GM12878 (cell line): ENCODE results near the gene TMEM176A. TPM values are rescaled to one million over a fixed set of nuclear protein-coding genes. Genes with fewer than 3 reads are reported as not detected.

Source experiments
- ATAC-seq: fragments of 200-7000 bp; cut with Tn5 transposase; 3 replicates; pipeline ENCODE4 v1.9.1; 2020; ENCODE audit warnings: mild to moderate bottlenecking, moderate library complexity
- BruUV-seq: library from RNA; stranded (reverse); fragments of 400-500 nt; replicated peaks from 2 replicates; lab custom pipeline; 2021; lab: Mats Ljungman, UMichigan
- CTCF ChIA-PET: fragments of 300-600 bp; sonication (Branson Sonifier 250); formaldehyde crosslinking; extraction: SDS; loops from one replicate; lab custom pipeline; 2021; ENCODE audit warnings: inconsistent platforms; lab: Yijun Ruan, JAX
- POLR2A ChIA-PET: fragments of 350-600 bp; formaldehyde crosslinking; extraction: SDS; loops from one replicate; lab custom pipeline; 2021; ENCODE audit warnings: inconsistent platforms; lab: Charles Lee
- RAD21 ChIA-PET: fragments of 300-600 bp; sonication (Branson Sonifier 250); formaldehyde crosslinking; loops from one replicate; lab custom pipeline; 2023; ENCODE audit warnings: antibody characterized with exemption; ENCODE audit not compliant: unreplicated experiment; lab: Charles Lee
- SMC1A ChIA-PET: fragments of 300-600 bp; sonication (Branson Sonifier 250); formaldehyde crosslinking; loops from one replicate; lab custom pipeline; 2023; ENCODE audit not compliant: unreplicated experiment, uncharacterized antibody; lab: Charles Lee
- DNase-seq: peaks from one replicate; pipeline ENCODE4 v3.0.0-alpha.2; 2011; ENCODE audit warnings: low read depth, low spot score
- FAIRE-seq: peaks from 3 replicates; lab custom pipeline; 2011; peaks lifted over from hg19 to GRCh38; lab: Jason Lieb, UNC
- H2AFZ ChIP-seq: 2 replicates; pipeline ENCODE4 v1.6.0; 2011; ENCODE audit warnings: low read depth, low read length, control low read depth; ENCODE audit not compliant: control insufficient read depth
- H3K27ac ChIP-seq: 2 replicates; pipeline ENCODE4 v1.5.1; 2011; ENCODE audit warnings: control low read depth; ENCODE audit not compliant: control insufficient read depth, insufficient read depth
- H3K27me3 ChIP-seq, 2 experiments: replicated peaks in 1 of 2; 2 replicates each; pipeline versions ENCODE4 v1.6.0 to v1.6.1; 2011; ENCODE audit warnings: low read length in 1 of 2; ENCODE audit not compliant: control insufficient read depth in 2 of 2, insufficient read depth in 2 of 2
- H3K36me3 ChIP-seq, 2 experiments: 2 replicates each; pipeline ENCODE4 v1.5.1; 2011; ENCODE audit warnings: low read length in 1 of 2; ENCODE audit not compliant: control insufficient read depth in 2 of 2, insufficient read depth in 2 of 2
- H3K4me1 ChIP-seq: 2 replicates; pipeline ENCODE4 v1.6.1; 2011; ENCODE audit warnings: mild to moderate bottlenecking, low read length, moderate library complexity, mixed read lengths; ENCODE audit not compliant: control insufficient read depth, insufficient read depth
- H3K4me2 ChIP-seq: 2 replicates; pipeline ENCODE4 v1.6.0; 2011; ENCODE audit warnings: control low read depth; ENCODE audit not compliant: control insufficient read depth, insufficient read depth
- H3K4me3 ChIP-seq: fragments of 200-600 bp; sonication (generic); 2 replicates; pipeline ENCODE4 v1.5.1; 2016
- H3K79me2 ChIP-seq: 2 replicates; pipeline ENCODE4 v1.6.0; 2011; ENCODE audit warnings: low read length; ENCODE audit not compliant: control insufficient read depth, insufficient read depth
- H3K9ac ChIP-seq: 2 replicates; pipeline ENCODE4 v1.8.0; 2011; ENCODE audit warnings: low read length, control low read depth, mixed read lengths; ENCODE audit not compliant: control insufficient read depth, insufficient read depth
- H3K9me3 ChIP-seq: replicated peaks from 3 replicates; pipeline ENCODE4 v1.5.1; 2011; ENCODE audit warnings: mild to moderate bottlenecking, low read length; ENCODE audit not compliant: control insufficient read depth, insufficient read depth
- H4K20me1 ChIP-seq: 2 replicates; pipeline ENCODE4 v1.6.0; 2011; ENCODE audit not compliant: control insufficient read depth, insufficient read depth
- ATF2 ChIP-seq: IDR thresholded peaks from 2 replicates; pipeline ENCODE4 v1.6.1; 2012; ENCODE audit warnings: low read length, inconsistent platforms
- BCL11A ChIP-seq: IDR thresholded peaks from 2 replicates; pipeline ENCODE4 v1.6.1; 2011; ENCODE audit warnings: low read depth, low read length
- CBFB ChIP-seq: IDR thresholded peaks from 2 replicates; pipeline ENCODE4 v1.6.1; 2016; ENCODE audit warnings: antibody characterized with exemption, low read depth
- CTCF ChIP-seq, 3 experiments: IDR thresholded peaks in 2 of 3; conservative IDR thresholded peaks in 1 of 3; 2 replicates each; pipeline ENCODE4 v1.5.1; 2011; ENCODE audit warnings: low read depth in 3 of 3, low read length in 3 of 3, mild to moderate bottlenecking in 3 of 3, control low read depth in 2 of 3, moderate library complexity in 2 of 3, inconsistent platforms in 1 of 3, mixed read lengths in 1 of 3; ENCODE audit not compliant: control insufficient read depth in 2 of 3, insufficient read depth in 1 of 3; ENCODE audit errors: extremely low read depth in 1 of 3
- FOXK2 ChIP-seq: fragments of 450-650 bp; IDR thresholded peaks from 2 replicates; pipeline ENCODE4 v1.6.1; 2017; ENCODE audit warnings: mild to moderate bottlenecking, moderate library complexity
- GATAD2B ChIP-seq: fragments of 450-650 bp; conservative IDR thresholded peaks from 2 replicates; pipeline ENCODE4 v1.6.1; 2017; ENCODE audit warnings: low read depth, mild to moderate bottlenecking, moderate library complexity
- HCFC1 ChIP-seq: fragments of 150-350 bp; IDR thresholded peaks from 2 replicates; pipeline ENCODE4 v1.6.1; 2014; ENCODE audit warnings: low read length
- KLF5 ChIP-seq: fragments of 450-650 bp; IDR thresholded peaks from 2 replicates; pipeline ENCODE4 v1.6.1; 2014; ENCODE audit warnings: mild to moderate bottlenecking; ENCODE audit not compliant: partially characterized antibody
- PAX8 ChIP-seq: fragments of 450-650 bp; IDR thresholded peaks from 2 replicates; pipeline ENCODE4 v1.6.1; 2017; ENCODE audit warnings: mild to moderate bottlenecking, moderate library complexity
- ZBTB4 ChIP-seq: fragments of 450-650 bp; formaldehyde crosslinking; IDR thresholded peaks from 2 replicates; pipeline ENCODE4 v1.4.0; 2022; ENCODE audit warnings: mild to moderate bottlenecking, moderate library complexity
- WGBS: methylation state at CpG from one replicate; pipeline ENCODE4 v1.1.6; 2016; ENCODE audit warnings: low lambda C conversion rate; ENCODE audit not compliant: insufficient replicate concordance, insufficient coverage; ENCODE audit errors: missing lambda C conversion rate; 5-methylcytosine and 5-hydroxymethylcytosine counted together
- in situ Hi-C: fragments of 300-500 bp; cut with MboI; formaldehyde crosslinking; loops from 9 replicates; pipeline ENCODE4 v1.14.3; 2018; ENCODE audit warnings: mixed read lengths
- intact Hi-C: fragments of 100-400 bp; cut with micrococcal nuclease; formaldehyde crosslinking; loops from one replicate; pipeline ENCODE4 v1.14.2; 2022; ENCODE audit not compliant: unreplicated experiment
- polyA plus RNA-seq, 11 experiments: library from polyadenylated mRNA; depleted of rRNA in 4 of 11; unstranded in 6 of 11; stranded (reverse) in 5 of 11; fragments of >200 nt; fragmentation: Nextera tagmentation in 4 of 11; fragmentation: Illumina TruSeq in 1 of 11; extraction: Ambion mirVana in 4 of 11; extraction: Trizol in 1 of 11; gene quantifications; 1 replicate in 1 of 11; 2 replicates in 10 of 11; pipeline versions ENCODE4 v1.2.1 to v1.2.3, GENCODE V29; 2011 to 2016; ENCODE audit warnings: inconsistent platforms in 2 of 11, missing spikeins in 2 of 11, low read depth in 1 of 11
- total RNA-seq, 4 experiments: library from RNA; depleted of rRNA in 3 of 4; stranded (reverse); fragments of >200 nt in 3 of 4; fragmentation: Illumina TruSeq in 1 of 4; extraction: Trizol in 1 of 4; gene quantifications; 2 replicates each; pipeline versions ENCODE4 v1.2.1 to v1.2.3, GENCODE V29; 2013 to 2021
- TF ChIP-seq, protein P1 (sequence below): fragments of 450-650 bp; IDR thresholded peaks from 2 replicates; pipeline ENCODE4 v1.6.1; 2016; ENCODE audit warnings: mild to moderate bottlenecking
- TF ChIP-seq, protein P2 (sequence below): IDR thresholded peaks from 2 replicates; pipeline ENCODE4 v1.6.1; 2011; ENCODE audit warnings: low read depth, low read length, improper control_type of control experiment, borderline replicate concordance

The TMEM176A gene
- total and polyA plus RNA-seq, 10 of the 15 experiments (the other 5 are each of a cell fraction or from before 2014, with no cell fraction given) = not detected

DNA sequence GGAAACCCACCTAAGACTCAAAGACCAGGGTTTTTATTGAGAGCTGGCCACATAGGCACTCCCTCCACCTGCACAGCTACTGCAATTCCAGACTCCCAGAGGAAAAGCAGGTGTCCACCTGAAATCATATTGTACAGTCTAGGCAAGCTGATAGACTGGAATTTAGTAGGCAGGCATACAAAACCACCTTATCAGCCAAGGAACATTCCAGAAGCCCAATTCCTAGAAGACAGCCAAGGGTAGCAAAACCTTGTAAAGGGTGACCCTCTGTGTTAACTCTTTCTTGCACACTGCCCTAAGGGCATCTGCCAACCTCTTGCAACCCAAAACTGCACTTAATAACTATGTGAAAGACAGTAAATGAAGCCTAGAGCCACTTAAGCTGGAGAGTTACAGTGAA, 5.3 kb downstream of the TMEM176A start (continued):
- TF ChIP-seq, protein P1, sequence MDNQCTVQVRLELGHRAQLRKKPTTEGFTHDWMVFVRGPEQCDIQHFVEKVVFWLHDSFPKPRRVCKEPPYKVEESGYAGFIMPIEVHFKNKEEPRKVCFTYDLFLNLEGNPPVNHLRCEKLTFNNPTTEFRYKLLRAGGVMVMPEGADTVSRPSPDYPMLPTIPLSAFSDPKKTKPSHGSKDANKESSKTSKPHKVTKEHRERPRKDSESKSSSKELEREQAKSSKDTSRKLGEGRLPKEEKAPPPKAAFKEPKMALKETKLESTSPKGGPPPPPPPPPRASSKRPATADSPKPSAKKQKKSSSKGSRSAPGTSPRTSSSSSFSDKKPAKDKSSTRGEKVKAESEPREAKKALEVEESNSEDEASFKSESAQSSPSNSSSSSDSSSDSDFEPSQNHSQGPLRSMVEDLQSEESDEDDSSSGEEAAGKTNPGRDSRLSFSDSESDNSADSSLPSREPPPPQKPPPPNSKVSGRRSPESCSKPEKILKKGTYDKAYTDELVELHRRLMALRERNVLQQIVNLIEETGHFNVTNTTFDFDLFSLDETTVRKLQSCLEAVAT = no peak
- no peak for TF ChIP-seq CBFB
- no peak for TF ChIP-seq PAX8
- TF ChIP-seq, all 136 proteins: peak for 0

DNA sequence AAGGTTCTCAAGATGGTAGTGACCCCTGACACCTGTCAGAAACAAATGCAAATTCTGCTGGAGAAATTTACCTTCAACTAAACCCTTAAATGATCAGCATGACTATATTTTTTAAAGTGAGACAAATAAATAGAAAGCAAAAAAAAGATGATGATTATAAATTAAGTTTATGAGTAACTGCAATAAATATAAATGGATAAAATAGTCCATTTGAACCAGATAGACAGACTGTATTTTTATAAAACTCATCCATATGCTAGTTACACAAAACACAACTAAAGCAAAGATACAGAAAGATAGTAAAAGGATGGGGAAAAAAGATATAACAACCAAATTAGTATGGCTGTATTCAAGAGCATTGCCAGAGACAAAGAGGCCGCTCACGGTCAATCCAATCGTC, 5.9 kb downstream of the TMEM176A start:
- FAIRE-seq (no peak), DNase-seq (no peak), ATAC-seq (no peak)
- Histone ChIP-seq H3K4me2 (no peak overlapping the region), H3K79me2 (no peaks in the 10 kb centered on the region), H3K9ac (no peak overlapping the region), H3K4me3 (no peak overlapping the region), H2AFZ (no peak overlapping the region), H3K27me3 (peaks cover 2 to 3% of the 10 kb centered on the region in 2 experiments; a peak in 3 of 4 replicates), H3K36me3 (no peaks in the 10 kb centered on the region), H3K4me1 (no peaks in the 10 kb centered on the region), H4K20me1 (no peaks in the 10 kb centered on the region), H3K27ac (no peak overlapping the region), H3K9me3 (no peaks in the 10 kb centered on the region; the same call in 2 of the 3 replicates)
- POLR2A ChIA-PET = no interaction called here
- RAD21 ChIA-PET = no interaction called here
- SMC1A ChIA-PET = no interaction called here
- 60% methylated on average over 3 of the region's 3 CpGs for WGBS
- CTCF ChIA-PET = interaction anchor here (0.7 to 1.8 kb wide), 3 partner anchors 19 to 217 kb away, joined by 3 to 9 read pairs (median 4); no protein-coding TSS in a partner anchor
- TF ChIP-seq CTCF (IDR thresholded peaks at IDR 0.05 in 2 of 3, conservative IDR thresholded peaks at IDR 0.05 in 1 of 3; ENCODE audit: control insufficient read depth in 2 of 3, extremely low read depth in 1 of 3, insufficient read depth in 1 of 3, low read depth in 3 of 3, low read length in 3 of 3) = no peak
- no peak for TF ChIP-seq HCFC1
- TF ChIP-seq ATF2 = no peak
- no peak for TF ChIP-seq ZBTB4
- TF ChIP-seq KLF5 = no peak
- no peak for TF ChIP-seq FOXK2
- TF ChIP-seq GATAD2B = no peak
- TF ChIP-seq BCL11A = no peak
- TF ChIP-seq, protein P2, sequence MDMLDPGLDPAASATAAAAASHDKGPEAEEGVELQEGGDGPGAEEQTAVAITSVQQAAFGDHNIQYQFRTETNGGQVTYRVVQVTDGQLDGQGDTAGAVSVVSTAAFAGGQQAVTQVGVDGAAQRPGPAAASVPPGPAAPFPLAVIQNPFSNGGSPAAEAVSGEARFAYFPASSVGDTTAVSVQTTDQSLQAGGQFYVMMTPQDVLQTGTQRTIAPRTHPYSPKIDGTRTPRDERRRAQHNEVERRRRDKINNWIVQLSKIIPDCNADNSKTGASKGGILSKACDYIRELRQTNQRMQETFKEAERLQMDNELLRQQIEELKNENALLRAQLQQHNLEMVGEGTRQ = no peak
- no TSS peak for BruUV-seq
- in situ Hi-C loops (no loop called here), intact Hi-C loops (no loop called here)
